ENCODE data around the gene KIF26B. TPM values are rescaled to one million over a fixed set of nuclear protein-coding genes. Genes with fewer than 3 reads are reported as not detected.

Gene KIF26B
- total RNA-seq, 4 donors from 2014 or later, result 2.4 to 6.7 (median 6.1) TPM

DNA sequence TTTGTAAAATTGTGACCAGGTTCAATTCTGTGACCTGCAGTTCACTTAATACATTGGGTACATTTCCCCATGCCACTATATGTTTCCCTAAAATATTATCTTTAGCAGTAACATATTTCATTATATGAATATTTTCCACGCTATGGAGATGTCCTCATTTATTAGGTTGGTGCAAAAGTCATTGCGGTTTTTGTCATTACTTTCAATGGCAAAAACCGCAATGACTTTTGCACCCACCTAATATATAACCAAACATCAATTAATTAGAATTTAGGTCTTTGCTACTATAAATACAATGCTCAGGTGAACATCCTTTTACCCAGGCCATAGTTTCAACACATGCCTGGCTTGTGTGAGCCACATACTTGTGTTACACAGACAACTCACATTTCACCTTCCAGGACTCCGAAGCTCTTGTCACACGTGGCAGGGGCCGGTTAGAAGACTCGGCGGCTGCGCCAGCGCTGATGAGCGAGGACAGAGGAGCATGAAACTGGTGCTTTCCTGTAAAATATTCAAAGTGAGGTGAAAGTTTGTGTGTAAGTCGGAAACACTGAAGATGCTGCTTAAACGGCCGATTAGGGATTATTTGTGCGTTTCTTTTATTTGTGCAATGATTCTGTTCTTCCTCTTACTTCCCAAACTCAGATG, 215.5 kb downstream of the KIF26B start:
- no peaks in the 10 kb centered on the region for H3K9me3 ChIP-seq
- H3K4me3 ChIP-seq (replicated peaks in 1 of 3), result no peak overlapping the region
- H3K27me3 ChIP-seq, result no peaks in the 10 kb centered on the region
- H3K27ac ChIP-seq, result no peak overlapping the region
- TF ChIP-seq, protein P1, sequence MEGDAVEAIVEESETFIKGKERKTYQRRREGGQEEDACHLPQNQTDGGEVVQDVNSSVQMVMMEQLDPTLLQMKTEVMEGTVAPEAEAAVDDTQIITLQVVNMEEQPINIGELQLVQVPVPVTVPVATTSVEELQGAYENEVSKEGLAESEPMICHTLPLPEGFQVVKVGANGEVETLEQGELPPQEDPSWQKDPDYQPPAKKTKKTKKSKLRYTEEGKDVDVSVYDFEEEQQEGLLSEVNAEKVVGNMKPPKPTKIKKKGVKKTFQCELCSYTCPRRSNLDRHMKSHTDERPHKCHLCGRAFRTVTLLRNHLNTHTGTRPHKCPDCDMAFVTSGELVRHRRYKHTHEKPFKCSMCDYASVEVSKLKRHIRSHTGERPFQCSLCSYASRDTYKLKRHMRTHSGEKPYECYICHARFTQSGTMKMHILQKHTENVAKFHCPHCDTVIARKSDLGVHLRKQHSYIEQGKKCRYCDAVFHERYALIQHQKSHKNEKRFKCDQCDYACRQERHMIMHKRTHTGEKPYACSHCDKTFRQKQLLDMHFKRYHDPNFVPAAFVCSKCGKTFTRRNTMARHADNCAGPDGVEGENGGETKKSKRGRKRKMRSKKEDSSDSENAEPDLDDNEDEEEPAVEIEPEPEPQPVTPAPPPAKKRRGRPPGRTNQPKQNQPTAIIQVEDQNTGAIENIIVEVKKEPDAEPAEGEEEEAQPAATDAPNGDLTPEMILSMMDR (IDR thresholded peaks at IDR 0.05), result no peak
- TF ChIP-seq POLR2A (IDR thresholded peaks at IDR 0.05), result no peak
- DNase-seq, result no peak
- peaks cover 10 to 16% of the 10 kb centered on the region in 2 donors for H3K4me1 ChIP-seq
- intact Hi-C loops (cut with DNase I), result loop anchor here (5.0 kb wide), 1 partner anchor 213 kb away; no protein-coding TSS in a partner anchor
- WGBS, 2 donors, result 93% methylated on average over 15 of the region's 15 CpGs
- H3K36me3 ChIP-seq, result no peaks in the 10 kb centered on the region

GRCh38 chr1:245370905-245371581, 216.3 kb downstream of the KIF26B start:
- Histone ChIP-seq H3K4me1 (peaks cover 3 to 11% of the 10 kb centered on the region in 2 donors), H3K27me3 (no peaks in the 10 kb centered on the region), H3K27ac (no peak overlapping the region), H3K36me3 (no peaks in the 10 kb centered on the region), H3K4me3 (replicated peaks in 1 of 3) (no peak overlapping the region), H3K9me3 (no peaks in the 10 kb centered on the region)
- intact Hi-C loops (cut with DNase I), result loop anchor here (5.0 kb wide), 1 partner anchor 214 kb away; no protein-coding TSS in a partner anchor
- TF ChIP-seq, protein P1 (IDR thresholded peaks at IDR 0.05), result no peak
- TF ChIP-seq POLR2A (IDR thresholded peaks at IDR 0.05), result no peak
- WGBS, 2 donors, result 61 to 62% methylated on average over 16 to 18 of the region's 18 CpGs
- DNase-seq, result peak; percentile 11 to 33

- 96% methylated on average over 4 of the region's 4 CpGs for WGBS, 2 donors
- Histone ChIP-seq H3K27ac (no peak overlapping the region), H3K4me1 (peaks cover 0 to 9% of the 10 kb centered on the region in 2 donors), H3K4me3 (replicated peaks in 1 of 3) (no peak overlapping the region), H3K36me3 (no peaks in the 10 kb centered on the region), H3K27me3 (no peaks in the 10 kb centered on the region), H3K9me3 (no peaks in the 10 kb centered on the region)
- intact Hi-C loops (cut with DNase I), result loop anchor here (5.0 kb wide), 1 partner anchor 216 kb away; no protein-coding TSS in a partner anchor
- no peak for TF ChIP-seq POLR2A (IDR thresholded peaks at IDR 0.05)
- TF ChIP-seq, protein P1 (IDR thresholded peaks at IDR 0.05), result no peak
- no peak for DNase-seq
Observed at GRCh38 chr1:245373131-245373530, 218.3 kb downstream of the KIF26B start.

DNA sequence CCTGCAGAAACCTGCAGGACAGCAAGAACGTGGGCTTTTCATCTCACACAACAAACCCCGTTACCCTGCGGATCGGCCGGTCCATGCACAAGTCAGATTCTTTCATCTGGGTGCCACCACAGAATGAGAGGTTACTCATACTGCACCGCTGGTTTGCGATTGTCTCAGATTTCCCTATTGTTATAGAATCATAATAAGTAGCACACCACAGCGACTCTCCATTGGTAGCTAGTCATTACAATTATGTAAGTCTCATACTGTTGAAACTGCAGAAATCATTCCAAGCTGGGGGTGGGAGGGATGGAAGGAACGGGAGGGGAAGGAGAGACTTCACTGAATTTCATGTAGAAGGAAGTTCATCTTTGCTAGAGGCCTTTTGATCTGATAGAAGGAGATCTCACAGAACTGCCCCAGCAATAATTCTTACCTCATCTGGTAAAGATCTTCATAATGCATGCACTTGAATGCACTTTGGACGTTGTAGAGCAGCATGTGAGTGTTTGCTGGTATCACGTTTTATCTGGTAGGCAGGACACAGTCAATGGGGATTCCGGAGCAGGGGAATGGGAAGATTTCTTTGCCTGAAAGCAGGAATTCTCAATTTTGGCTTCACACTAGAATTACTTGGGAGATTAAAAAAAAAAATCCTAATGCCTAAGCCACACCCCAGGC, 221.1 kb downstream of the KIF26B start:
- intact Hi-C loops (cut with DNase I), result no loop called here
- no peaks in the 10 kb centered on the region for H3K36me3 ChIP-seq
- WGBS, 2 donors, result 91 to 94% methylated on average over 12 of the region's 12 CpGs
- TF ChIP-seq POLR2A (IDR thresholded peaks at IDR 0.05), result no peak
- TF ChIP-seq, protein P1 (IDR thresholded peaks at IDR 0.05), result no peak
- H3K9me3 ChIP-seq, result no peaks in the 10 kb centered on the region
- no peak overlapping the region for H3K27ac ChIP-seq
- H3K4me1 ChIP-seq, result peaks cover 0 to 6% of the 10 kb centered on the region in 2 donors
- no peak overlapping the region for H3K4me3 ChIP-seq (replicated peaks in 1 of 3)
- H3K27me3 ChIP-seq, result no peaks in the 10 kb centered on the region
- no peak for DNase-seq
